Measurements from ENCODE around the gene FIZ1.
A peak's percentile ranks its signal among the peaks of the same experiment; 100 is the strongest.

DNA sequence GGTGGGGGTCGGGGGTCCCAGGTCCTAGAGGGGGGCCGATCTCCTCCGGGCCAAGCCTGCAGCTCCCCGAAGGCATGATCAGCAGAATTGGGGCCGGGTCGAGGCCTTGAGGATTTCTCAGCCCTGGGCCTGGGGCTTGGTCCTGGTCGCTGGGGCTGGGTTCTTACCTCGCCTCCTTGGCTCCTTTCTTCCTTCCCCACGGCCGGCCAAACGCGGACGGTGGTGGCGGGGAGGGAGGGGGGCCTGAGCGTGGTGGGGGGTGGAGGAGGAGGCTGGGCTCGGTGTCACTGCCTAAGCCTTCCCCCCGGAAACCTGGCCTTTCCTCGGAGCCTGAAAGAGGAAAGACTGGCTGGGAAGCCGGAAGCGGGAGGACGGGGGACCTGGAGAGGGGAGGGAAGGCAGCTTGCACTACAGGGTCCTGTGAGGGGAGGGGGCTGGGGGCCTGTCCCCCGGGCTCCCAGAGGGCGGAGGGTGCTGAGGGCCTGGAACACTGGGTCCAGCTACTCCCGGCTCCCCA, 18.6 kb downstream of the FIZ1 start, which contains the start of gene ZNF579:
- TF ChIP-seq, protein P1, sequence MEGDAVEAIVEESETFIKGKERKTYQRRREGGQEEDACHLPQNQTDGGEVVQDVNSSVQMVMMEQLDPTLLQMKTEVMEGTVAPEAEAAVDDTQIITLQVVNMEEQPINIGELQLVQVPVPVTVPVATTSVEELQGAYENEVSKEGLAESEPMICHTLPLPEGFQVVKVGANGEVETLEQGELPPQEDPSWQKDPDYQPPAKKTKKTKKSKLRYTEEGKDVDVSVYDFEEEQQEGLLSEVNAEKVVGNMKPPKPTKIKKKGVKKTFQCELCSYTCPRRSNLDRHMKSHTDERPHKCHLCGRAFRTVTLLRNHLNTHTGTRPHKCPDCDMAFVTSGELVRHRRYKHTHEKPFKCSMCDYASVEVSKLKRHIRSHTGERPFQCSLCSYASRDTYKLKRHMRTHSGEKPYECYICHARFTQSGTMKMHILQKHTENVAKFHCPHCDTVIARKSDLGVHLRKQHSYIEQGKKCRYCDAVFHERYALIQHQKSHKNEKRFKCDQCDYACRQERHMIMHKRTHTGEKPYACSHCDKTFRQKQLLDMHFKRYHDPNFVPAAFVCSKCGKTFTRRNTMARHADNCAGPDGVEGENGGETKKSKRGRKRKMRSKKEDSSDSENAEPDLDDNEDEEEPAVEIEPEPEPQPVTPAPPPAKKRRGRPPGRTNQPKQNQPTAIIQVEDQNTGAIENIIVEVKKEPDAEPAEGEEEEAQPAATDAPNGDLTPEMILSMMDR (IDR thresholded peaks at IDR 0.05): peak in 1 of 6 experiments; percentile 5
- TF ChIP-seq POLR2A (IDR thresholded peaks at IDR 0.05): no peak

Measured in esophagus squamous epithelium (tissue), 4 donors.